Chondrocyte (in vitro differentiated cells): ENCODE results near the gene KRT84. TPM values are rescaled to one million over a fixed set of nuclear protein-coding genes. Genes with fewer than 3 reads are reported as not detected.

ENCODE experiments used
- DNase-seq: peaks from one replicate; pipeline ENCODE4 v3.0.0; 2021; ENCODE audit warnings: mixed read lengths, low spot score
- H3K27ac Mint-ChIP-seq: one replicate; pipeline ENCODE4 v1.8.0; 2021; ENCODE audit warnings: mild to moderate bottlenecking, moderate library complexity, mixed read lengths; ENCODE audit not compliant: unreplicated experiment
- H3K27me3 Mint-ChIP-seq: 2 replicates; pipeline ENCODE4 v1.8.0; 2021; ENCODE audit warnings: low read depth, mixed read lengths
- H3K36me3 Mint-ChIP-seq: 2 replicates; pipeline ENCODE4 v1.8.0; 2021; ENCODE audit warnings: low read depth, mixed read lengths
- H3K4me1 Mint-ChIP-seq: 2 replicates; pipeline ENCODE4 v1.8.0; 2021; ENCODE audit warnings: low read depth, mild to moderate bottlenecking, mixed read lengths
- H3K4me3 Mint-ChIP-seq: one replicate; pipeline ENCODE4 v1.8.0; 2021; ENCODE audit warnings: mild to moderate bottlenecking, moderate library complexity, mixed read lengths; ENCODE audit not compliant: unreplicated experiment
- H3K9me3 Mint-ChIP-seq: 2 replicates; pipeline ENCODE4 v1.8.0; 2021; ENCODE audit warnings: low read depth, mixed read lengths
- total RNA-seq: library from RNA; stranded (reverse); gene quantifications from 3 replicates; pipeline ENCODE4 v1.2.1, GENCODE V29; 2021
- TF ChIP-seq, protein P1 (sequence below): fragments of 200-600 bp; sonication (generic); IDR thresholded peaks from 2 replicates; pipeline ENCODE4 v1.5.0; 2021; ENCODE audit warnings: antibody characterized with exemption, mild to moderate bottlenecking, moderate library complexity

The KRT84 gene
- total RNA-seq, 1 donor from 2014 or later, result not detected

DNA sequence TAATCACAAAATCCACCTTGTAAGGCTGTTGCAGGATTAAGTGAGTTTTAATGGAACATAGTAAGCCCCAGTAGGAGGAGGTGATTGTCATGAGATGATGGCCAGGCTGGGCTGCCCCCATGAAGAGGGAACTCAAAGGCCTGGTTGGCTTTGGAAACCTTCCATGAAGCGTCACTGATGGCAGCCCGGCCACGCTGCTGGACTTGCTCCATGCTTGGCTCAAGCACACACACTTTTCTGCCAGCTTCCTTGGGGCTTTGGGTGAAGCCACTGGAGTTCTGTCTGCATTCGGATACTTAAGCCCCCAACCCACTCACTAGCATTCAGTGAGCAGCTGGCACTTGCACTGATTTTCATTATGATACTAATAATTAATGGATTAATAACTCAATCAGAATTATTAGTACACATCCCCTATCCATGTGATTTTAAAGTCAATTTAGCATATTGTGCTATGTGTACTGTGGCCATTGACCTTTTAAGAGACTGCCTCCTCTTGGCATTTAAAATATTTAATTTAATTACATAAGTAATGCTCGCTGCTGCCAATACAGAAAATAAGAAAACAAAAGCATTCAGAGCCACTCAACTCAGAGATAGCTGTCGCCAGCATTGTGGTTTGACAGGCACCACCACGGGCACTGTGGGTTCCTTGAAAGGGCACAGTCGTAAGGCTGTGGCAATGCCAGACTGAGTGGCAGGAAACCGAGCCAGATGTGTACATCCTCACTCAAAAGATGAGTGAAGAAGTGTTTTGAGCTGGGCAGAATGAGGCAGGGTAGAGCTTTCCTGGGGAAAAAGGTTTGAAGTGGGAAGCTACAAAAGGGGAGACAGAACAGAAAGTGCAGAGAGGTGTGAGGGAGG, 34.0 kb downstream of the KRT84 start:
- no peaks in the 10 kb centered on the region for H3K9me3 Mint-ChIP-seq

DNA sequence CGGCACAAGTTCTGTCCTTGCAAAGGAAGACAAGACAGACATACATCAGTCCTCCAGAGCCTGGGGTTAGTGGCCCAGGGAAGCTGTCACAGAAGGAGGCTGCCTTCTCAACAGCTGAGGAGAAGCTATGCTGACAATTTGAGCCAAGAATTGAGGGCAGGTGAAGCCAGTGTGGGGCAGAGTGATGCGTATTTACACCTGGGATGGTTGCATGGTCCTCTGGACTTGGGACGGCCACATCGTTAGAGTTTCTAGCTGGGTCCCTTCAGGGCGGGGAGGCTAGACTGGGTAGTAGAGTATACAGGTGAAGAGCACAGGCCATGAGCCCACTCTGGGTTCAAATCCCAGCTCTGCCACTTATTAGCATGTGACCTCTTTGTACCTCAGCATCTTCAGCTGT, 34.7 kb downstream of the KRT84 start:
- TF ChIP-seq, protein P1, sequence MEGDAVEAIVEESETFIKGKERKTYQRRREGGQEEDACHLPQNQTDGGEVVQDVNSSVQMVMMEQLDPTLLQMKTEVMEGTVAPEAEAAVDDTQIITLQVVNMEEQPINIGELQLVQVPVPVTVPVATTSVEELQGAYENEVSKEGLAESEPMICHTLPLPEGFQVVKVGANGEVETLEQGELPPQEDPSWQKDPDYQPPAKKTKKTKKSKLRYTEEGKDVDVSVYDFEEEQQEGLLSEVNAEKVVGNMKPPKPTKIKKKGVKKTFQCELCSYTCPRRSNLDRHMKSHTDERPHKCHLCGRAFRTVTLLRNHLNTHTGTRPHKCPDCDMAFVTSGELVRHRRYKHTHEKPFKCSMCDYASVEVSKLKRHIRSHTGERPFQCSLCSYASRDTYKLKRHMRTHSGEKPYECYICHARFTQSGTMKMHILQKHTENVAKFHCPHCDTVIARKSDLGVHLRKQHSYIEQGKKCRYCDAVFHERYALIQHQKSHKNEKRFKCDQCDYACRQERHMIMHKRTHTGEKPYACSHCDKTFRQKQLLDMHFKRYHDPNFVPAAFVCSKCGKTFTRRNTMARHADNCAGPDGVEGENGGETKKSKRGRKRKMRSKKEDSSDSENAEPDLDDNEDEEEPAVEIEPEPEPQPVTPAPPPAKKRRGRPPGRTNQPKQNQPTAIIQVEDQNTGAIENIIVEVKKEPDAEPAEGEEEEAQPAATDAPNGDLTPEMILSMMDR, result no peak
- H3K4me3 Mint-ChIP-seq, result no peak overlapping the region
- DNase-seq, result no peak
- no peaks in the 10 kb centered on the region for H3K9me3 Mint-ChIP-seq
- H3K36me3 Mint-ChIP-seq, result no peaks in the 10 kb centered on the region
- H3K4me1 Mint-ChIP-seq, result peaks cover 5% of the 10 kb centered on the region
- no peak overlapping the region for H3K27ac Mint-ChIP-seq
- H3K27me3 Mint-ChIP-seq, result peaks cover 47% of the 10 kb centered on the region

More for the DNA sequence above, 34.0 kb downstream of the KRT84 start:
- TF ChIP-seq, protein P1, result no peak
- Mint-ChIP-seq H3K36me3 (no peaks in the 10 kb centered on the region), H3K27me3 (peaks cover 47% of the 10 kb centered on the region), H3K4me3 (no peak overlapping the region), H3K27ac (no peak overlapping the region), H3K4me1 (peaks cover 4% of the 10 kb centered on the region)
- no peak for DNase-seq

DNA sequence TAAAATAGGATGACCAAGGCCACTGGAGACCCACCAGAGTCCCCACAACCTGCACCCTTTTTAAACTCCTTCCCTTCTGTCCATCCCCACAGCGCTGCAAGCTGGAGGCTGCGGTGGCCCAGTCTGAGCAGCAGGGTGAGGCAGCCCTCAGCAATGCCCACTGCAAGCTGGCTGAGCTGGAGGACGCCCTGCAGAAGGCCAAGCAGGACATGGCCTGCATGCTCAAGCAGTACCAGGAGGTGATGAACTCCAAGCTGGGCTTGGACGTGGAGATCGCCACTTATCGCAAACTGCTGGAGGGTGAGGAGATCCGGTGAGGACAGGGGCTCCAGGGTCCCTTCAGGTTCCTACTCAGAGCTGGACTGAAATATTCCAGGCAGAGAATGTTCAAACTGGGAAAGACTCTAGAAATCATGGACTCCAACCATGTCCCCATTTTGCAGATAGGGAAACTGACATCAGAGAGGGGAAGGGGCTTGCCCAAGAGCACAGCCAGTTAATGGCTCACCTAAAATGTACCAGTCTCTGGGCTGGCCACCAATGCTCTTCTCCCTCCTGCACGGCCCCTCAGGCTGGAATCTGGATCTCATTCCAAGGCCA, 35.3 kb downstream of the KRT84 start:
- Mint-ChIP-seq H3K4me1 (peaks cover 10% of the 10 kb centered on the region), H3K36me3 (no peaks in the 10 kb centered on the region), H3K27ac (no peak overlapping the region), H3K27me3 (peaks cover 45% of the 10 kb centered on the region), H3K9me3 (no peaks in the 10 kb centered on the region), H3K4me3 (no peak overlapping the region)
- no peak for DNase-seq
- TF ChIP-seq, protein P1, result no peak

DNA sequence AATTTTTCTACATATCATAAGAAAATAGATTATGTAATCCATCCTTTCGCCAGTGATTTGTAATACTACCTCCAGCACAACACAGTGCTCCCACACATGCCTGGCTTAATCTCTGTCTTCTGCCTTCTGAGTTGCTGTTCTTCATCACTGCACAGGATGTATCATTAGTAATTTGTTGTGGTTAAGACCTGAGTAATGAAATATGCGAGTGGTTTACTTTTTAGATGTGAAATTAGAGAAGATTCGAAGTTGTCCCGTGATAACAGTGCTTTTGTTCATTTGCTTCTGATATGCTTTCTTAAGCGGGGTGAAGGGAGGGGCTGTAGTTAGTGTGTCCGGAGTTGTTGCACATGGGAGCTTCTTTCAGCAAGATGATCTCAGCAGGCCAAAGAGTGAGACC, 36.3 kb downstream of the KRT84 start:
- TF ChIP-seq, protein P1, result no peak
- no peak for DNase-seq
- H3K27ac Mint-ChIP-seq, result no peak overlapping the region
- peaks cover 7% of the 10 kb centered on the region for H3K4me1 Mint-ChIP-seq
- H3K9me3 Mint-ChIP-seq, result no peaks in the 10 kb centered on the region
- peaks cover 36% of the 10 kb centered on the region for H3K27me3 Mint-ChIP-seq
- no peaks in the 10 kb centered on the region for H3K36me3 Mint-ChIP-seq
- no peak overlapping the region for H3K4me3 Mint-ChIP-seq

DNA sequence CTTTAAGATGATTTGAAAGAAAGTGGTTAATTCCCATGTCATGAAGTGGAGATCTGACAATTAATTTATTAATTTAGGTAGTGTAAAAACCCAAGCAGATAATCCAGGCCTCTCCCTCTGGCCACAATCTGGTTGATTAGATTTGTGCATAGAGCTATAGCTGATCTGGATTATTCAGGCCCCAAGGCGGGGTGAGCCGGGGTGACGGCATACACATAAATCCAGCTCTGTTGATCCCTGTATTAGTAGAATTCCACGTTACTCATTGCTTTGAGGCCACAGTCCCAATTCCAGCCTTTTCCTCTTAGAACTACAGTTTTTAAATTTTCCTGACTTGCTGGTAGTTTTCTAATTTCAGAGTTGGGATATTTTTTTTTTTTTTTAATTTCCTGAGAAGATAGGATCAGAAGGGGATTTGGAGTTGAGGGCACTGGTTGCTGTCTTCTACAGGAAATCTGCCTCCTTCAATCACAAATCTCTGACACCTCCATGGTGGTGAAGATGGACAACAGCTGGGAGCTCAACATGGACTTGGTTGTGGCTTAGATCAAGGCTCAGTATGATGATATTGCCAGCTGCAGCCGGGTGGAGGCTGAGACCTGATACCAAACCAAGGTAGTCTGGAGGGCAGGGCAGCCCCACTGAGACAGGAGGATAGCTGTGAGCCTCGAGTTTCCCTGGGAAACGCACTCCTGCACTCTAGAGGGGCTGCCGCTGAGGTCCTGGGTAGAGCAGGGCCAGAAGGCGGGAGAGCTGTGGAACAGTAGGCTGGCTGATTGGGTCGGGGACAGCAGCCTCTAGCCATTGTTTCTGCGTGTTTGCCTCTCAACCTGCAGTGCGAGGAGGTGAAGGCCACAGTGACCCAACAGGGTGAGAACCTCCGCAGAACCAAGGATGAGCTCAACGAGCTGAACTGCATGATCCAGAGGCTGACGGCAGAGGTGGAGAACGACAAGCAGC, 37.6 kb downstream of the KRT84 start:
- Mint-ChIP-seq H3K4me3 (no peak overlapping the region), H3K4me1 (peaks cover 5% of the 10 kb centered on the region), H3K27me3 (peaks cover 28% of the 10 kb centered on the region), H3K9me3 (peaks cover 3% of the 10 kb centered on the region), H3K36me3 (no peaks in the 10 kb centered on the region), H3K27ac (no peak overlapping the region)
- no peak for DNase-seq
- TF ChIP-seq, protein P1, result no peak
